Measurements from ENCODE around the gene ACTN1.

The ACTN1 gene

DNA sequence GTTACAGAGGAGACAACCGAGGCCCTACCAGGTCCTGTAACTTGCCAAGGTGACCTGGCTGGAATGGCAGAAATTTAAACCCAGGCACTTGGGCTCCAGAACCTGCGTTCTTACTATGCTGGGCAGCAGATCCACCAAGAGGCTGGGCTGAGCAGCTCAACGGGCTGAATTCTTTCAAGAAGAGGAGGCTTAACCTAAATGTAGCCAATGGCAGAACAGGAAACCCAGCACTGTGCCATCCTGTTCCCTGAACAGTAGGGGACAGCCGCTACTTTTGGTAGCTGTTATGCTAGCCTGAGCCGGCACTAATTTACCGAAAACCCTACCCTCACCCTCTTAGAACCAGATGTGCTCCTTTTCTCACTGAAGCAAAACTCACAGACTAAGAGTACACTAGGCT, 86.1 kb downstream of the ACTN1 start:
- Mint-ChIP-seq H3K27me3 (no peaks in the 10 kb centered on the region), H3K36me3 (peaks cover 11% of the 10 kb centered on the region), H3K27ac (no peak overlapping the region), H3K4me3 (no peak overlapping the region), H3K4me1 (peaks cover 5% of the 10 kb centered on the region), H3K9me3 (no peaks in the 10 kb centered on the region)

DNA sequence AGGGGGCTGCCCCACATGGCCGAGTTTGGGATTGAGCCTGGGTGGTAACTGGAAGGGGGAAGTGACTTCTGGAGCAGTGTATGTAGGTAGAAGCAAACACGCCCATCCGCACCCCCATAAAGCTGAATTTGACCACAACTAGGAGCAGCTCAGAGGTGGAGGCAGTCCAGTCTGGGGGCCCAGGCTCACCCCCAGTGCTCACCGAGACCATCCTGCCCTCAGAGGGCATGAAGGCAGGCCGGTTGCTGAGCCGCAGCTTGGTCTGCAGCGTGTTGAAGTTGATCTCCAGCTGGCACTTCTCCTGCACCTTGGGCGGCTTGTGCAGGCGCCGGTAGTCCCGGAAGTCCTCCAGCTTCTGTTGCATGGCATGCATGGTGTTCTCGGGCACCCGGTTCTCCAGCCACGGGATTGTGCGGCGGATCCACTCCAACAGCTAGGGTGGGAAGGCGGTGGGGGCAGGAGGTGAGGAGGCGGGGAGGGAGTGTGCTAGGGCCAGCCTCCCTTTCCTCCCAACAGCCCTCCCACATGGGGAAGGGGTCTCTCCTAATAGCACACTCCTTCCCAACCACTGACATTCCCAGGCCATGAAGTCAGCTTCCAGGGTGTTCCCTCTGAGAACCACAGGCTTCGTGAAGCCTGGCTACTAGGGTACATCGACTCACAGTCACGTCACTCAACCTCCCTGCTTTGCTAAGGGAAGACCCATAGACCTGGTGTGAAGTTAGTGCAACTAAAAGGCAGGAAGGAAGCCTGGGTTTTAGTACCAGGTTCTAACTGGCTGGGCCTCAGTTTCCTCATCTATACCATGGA, 87.0 kb downstream of the ACTN1 start:
- Mint-ChIP-seq H3K4me3 (no peak overlapping the region), H3K27me3 (no peaks in the 10 kb centered on the region), H3K4me1 (peaks cover 5% of the 10 kb centered on the region), H3K36me3 (peaks cover 12% of the 10 kb centered on the region), H3K27ac (no peak overlapping the region), H3K9me3 (no peaks in the 10 kb centered on the region)

DNA sequence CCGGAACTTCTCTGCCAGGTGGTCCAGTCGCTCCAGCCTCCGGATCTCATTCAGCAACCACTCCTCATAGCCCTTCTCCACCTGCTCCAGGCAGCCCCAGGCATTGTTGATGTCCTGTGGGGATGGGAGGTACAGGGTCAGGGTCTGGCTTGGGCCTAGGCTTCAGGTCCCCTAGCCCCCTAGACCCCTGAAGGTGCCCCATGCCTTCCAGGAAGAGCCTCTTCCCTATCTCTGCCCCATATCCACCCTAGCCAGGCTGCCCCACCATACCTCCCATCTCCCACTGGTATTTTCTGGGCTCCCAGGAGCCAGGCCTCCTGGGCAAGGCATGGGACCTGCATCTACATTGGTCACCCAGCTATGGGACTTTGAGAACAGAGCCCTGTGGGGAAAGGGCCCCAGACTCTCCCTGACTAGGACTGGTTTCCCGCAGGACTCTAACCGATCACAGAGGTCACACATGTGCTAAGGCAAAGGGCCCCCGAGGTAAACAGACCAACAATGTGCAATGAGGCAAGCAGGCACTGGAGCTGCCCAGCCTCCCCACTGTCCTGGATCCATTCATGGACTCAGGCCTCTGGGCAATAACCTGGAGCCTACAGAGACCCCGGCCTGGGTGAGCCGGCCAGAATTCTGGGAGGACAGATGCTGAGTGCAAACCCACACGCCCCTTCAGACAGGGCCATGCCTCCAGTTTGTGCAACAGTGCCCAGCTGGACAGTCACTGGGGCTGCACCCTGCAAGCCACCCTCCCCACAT, 88.8 kb downstream of the ACTN1 start:
- Mint-ChIP-seq H3K27me3 (no peaks in the 10 kb centered on the region), H3K27ac (no peak overlapping the region), H3K4me3 (no peak overlapping the region), H3K36me3 (peaks cover 13% of the 10 kb centered on the region), H3K4me1 (peaks cover 5% of the 10 kb centered on the region), H3K9me3 (no peaks in the 10 kb centered on the region)

DNA sequence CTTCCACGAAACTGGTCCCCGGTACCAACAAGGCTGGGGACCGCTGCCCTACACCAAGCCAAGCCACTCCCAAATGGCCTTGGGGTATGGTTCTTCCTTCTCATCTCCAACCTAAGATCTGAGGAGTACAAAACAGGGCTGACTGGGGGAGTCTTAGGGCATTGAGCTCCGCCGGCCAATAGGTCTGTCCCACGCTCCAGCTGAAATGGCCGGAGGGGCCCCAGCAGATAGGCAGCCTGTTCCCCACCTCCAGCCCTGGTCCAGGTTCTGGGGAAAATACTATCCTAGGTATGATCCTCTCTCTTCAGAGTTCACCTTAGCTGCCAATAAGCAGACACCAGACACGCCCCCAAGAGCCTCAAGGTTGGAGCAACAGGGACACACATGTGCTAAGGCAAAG, 90.2 kb downstream of the ACTN1 start:
- H3K4me3 Mint-ChIP-seq, result no peak overlapping the region
- no peaks in the 10 kb centered on the region for H3K4me1 Mint-ChIP-seq
- no peaks in the 10 kb centered on the region for H3K9me3 Mint-ChIP-seq
- H3K27ac Mint-ChIP-seq, result peak overlapping the region; percentile 51
- peaks cover 16% of the 10 kb centered on the region for H3K36me3 Mint-ChIP-seq
- no peaks in the 10 kb centered on the region for H3K27me3 Mint-ChIP-seq

DNA sequence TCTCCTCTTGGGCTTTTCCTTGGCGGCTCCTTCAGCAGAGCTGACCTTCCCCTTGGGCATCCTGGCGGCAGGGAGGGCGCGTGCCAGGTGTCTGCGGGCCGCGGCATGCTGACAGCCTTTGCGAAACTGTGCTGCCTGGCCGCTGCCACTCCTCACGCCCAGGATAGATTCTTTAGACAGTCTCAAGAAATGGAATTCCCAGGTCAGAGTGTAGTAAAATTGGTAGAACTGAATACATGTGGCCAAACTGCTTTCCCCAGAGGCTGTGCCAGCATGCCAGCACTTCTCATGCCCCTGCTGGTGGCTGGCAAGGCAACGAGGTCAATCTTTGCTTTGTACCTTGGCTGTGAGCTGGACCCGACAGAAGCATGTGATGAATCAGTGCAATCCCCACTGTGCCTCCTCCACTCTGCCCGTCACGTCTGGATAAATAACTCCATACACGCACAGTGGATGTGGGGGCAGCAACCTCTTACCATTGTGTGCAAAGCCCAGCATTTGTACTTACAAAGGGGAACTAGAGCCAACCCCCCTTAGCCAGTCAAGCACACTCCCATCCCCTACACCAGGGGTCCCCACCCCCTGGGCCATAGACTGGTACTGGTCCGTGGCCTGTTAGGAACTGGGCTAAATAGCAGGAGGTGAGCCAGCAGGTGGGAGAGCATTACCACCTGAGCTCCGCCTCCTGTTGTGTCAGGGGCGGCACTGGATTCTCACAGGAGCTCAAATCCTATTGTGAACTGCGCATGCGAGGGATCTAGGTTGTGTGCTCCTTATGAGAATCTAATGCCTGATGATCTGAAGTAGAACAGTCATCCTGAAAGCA, 90.9 kb downstream of the ACTN1 start:
- Mint-ChIP-seq H3K4me3 (no peak overlapping the region), H3K27ac (peak overlapping the region; percentile 46), H3K4me1 (no peaks in the 10 kb centered on the region), H3K9me3 (no peaks in the 10 kb centered on the region), H3K36me3 (peaks cover 16% of the 10 kb centered on the region), H3K27me3 (no peaks in the 10 kb centered on the region)

DNA sequence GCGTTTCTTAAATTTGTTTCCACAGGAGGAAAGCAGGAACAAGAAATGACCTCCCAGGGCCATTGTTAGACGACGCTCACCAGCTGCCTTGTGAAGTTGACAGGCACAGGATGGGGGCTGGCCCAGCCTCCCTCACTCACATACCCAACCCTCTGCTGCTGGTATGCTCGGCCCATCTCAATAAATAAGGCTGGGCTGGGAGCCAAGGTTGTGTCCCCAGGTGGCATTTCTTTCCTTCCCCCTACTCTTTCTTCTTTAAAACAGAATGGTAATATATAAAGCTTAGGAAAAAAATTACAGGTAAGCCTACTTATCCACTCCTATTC, 93.0 kb downstream of the ACTN1 start:
- no peaks in the 10 kb centered on the region for H3K4me1 Mint-ChIP-seq
- H3K4me3 Mint-ChIP-seq, result no peak overlapping the region

DNA sequence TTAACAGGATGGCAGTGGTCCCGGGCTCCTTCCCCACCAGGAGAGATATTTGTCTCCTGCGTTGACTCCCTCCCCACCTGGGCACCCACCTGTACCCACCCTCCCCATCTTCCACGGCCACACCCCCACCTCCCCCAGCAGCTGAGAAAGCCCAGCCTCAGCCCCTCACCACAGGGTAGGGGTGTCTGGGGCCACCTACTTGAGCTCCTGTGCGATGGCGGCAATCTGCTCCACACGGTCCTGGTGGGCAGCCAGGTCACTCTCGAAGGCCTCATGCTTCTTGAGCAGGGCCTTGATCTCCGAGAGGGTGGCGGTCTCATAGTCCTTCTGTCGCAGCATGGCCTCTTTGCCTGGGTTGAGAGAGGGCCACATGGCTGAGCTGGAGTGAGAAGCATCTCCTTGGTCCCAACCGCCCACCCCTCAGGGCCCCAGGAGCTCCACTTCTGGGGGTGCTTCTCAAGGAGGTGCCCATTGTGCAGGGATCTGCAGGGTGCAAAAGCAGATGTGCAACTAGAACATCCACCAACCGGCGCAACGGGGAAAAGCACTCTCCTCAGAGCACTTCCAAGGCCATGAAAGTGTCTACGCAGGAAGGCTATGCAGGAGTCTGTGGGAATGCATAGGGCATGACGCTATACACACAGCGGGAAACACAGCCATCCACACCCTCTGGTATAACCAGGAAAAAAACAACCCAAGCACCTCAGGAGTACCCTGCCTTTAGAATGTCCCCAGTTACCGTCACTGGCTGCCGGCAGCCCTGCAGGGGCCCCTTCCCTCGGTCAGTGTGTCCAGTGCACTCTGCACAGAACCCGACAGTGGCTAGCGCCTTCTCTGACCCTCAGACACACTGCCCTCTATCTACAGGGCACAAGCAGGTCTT, 93.6 kb downstream of the ACTN1 start:
- Mint-ChIP-seq H3K9me3 (no peaks in the 10 kb centered on the region), H3K36me3 (peaks cover 18% of the 10 kb centered on the region), H3K4me3 (no peak overlapping the region), H3K27me3 (no peaks in the 10 kb centered on the region), H3K4me1 (no peaks in the 10 kb centered on the region), H3K27ac (no peak overlapping the region)

More for the DNA sequence above, 93.0 kb downstream of the ACTN1 start:
- Mint-ChIP-seq H3K27me3 (no peaks in the 10 kb centered on the region), H3K27ac (no peak overlapping the region), H3K36me3 (peaks cover 19% of the 10 kb centered on the region), H3K9me3 (no peaks in the 10 kb centered on the region)

DNA sequence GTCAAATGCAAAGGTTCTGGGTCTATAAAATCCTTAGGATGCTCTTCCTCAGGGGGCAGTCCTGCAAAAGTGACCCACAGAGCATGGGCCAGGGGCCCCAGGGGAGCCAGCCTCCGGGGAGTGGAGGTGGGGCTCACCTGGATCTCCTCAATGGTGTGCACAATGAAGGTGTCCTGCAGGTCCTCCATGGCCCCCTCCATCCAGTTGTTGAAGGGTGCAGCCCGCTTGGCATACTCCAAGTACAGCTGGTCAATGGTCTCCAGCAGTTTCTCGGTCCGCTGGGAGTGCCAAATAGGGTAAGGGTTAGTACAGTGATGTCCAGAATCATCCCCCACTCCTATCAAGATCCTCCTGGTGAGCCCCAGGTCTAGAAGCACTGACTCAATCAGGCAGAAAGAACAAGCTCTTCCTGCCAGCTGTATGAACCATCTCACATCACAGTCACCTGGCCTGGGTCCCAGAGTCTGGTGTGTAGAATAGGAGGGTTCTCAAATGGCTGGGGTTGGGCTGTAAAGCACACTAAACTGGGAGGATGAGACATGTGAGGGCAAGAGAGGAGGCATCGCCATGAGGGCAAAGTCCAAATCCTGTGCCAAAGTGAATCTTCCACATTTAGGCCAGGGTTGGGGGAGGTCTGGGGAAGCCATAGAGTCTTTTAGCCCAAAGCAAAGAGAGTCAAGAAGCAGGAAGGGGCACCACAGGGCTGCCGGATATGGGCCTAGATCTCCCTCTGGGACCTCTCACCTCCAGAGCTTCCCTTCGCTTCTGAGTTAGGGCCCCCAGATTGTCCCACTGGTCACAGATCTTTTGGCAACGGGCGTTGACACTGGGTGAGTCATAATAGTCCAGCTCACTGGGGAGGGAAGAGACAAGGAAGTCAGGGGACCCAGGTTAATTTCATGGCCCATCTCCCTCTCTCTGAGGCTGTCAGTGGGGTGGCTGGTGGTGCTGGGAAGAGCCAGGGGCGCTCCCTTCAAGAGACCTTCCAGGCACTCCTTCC, 94.8 kb downstream of the ACTN1 start:
- H3K9me3 Mint-ChIP-seq, result no peaks in the 10 kb centered on the region
- H3K27me3 Mint-ChIP-seq, result no peaks in the 10 kb centered on the region
- no peak overlapping the region for H3K27ac Mint-ChIP-seq
- H3K36me3 Mint-ChIP-seq, result peaks cover 15% of the 10 kb centered on the region
- H3K4me1 Mint-ChIP-seq, result no peaks in the 10 kb centered on the region
- no peak overlapping the region for H3K4me3 Mint-ChIP-seq

DNA sequence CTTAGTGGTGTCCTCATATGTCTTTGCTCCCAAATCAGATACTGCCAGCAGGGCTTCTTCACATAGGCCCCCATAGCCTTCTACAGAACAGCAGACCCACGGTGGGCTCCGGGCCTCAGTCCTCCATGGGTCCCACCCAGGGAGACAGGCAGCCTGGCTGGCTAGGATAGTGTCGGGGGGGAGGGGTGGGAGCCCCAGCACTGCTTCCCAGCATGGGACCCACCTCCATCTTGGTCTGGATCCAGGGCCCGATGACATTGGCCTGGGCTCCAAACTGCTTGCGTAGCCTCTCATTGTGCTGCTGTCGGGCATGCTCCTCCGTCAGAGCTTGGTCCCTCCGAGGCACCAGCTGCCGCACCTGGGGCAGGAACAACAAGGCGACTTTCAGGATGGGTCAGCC, 96.9 kb downstream of the ACTN1 start:
- no peak overlapping the region for H3K27ac Mint-ChIP-seq

DNA sequence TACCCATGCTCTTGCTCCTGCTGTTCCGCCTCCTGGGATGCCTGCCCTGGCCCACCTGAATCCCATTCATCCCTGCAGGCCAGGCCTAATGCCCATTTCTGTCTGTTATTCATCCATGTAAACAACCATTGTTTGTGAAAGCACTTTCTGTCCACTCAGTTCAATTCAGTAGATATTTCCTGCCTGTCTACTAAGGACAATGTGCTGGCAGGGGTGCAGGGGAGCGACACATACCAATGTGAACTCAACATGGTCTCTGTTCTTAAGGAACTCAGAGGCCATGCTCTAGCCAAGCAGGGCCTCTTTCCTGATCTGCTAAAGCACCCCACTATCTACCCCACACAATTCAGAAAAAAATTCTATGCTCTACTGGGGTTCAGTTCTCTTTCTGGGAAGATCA, 97.7 kb downstream of the ACTN1 start:
- Mint-ChIP-seq H3K4me3 (no peak overlapping the region), H3K36me3 (peaks cover 17% of the 10 kb centered on the region), H3K27ac (peak overlapping the region; percentile 68), H3K4me1 (no peaks in the 10 kb centered on the region), H3K27me3 (no peaks in the 10 kb centered on the region), H3K9me3 (no peaks in the 10 kb centered on the region)

More for the DNA sequence above, 96.9 kb downstream of the ACTN1 start:
- Mint-ChIP-seq H3K27me3 (no peaks in the 10 kb centered on the region), H3K36me3 (peaks cover 16% of the 10 kb centered on the region), H3K4me1 (no peaks in the 10 kb centered on the region), H3K4me3 (no peak overlapping the region), H3K9me3 (no peaks in the 10 kb centered on the region)

DNA sequence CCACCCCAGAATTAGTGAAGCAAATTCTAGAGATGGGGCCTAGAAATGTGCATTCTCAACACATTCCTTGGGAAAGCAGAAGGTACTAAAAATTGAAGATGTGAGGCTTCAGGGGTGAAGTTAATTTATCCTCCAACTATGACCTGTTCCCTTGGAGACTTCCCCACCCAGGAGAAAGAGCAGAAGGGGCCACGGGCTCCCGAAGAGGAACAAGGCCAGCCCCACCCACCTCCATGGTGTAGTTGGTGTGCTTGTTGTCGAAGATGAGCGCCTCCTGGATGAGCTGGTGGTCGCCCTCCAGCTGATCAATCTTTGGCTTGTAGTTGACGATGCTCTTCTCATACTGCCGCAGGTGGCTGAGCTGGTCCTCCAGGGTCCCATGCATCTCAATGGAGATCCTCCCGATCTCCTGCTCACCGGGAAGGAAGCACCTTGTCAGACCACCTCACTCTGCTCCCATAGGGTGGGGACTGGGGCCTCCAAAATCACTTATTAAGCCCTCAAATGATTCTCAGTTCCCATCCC, 98.5 kb downstream of the ACTN1 start:
- H3K4me1 Mint-ChIP-seq, result no peaks in the 10 kb centered on the region
- no peak overlapping the region for H3K4me3 Mint-ChIP-seq
- peaks cover 17% of the 10 kb centered on the region for H3K36me3 Mint-ChIP-seq
- H3K27ac Mint-ChIP-seq, result peak overlapping the region; percentile 55
- no peaks in the 10 kb centered on the region for H3K9me3 Mint-ChIP-seq
- no peaks in the 10 kb centered on the region for H3K27me3 Mint-ChIP-seq

DNA sequence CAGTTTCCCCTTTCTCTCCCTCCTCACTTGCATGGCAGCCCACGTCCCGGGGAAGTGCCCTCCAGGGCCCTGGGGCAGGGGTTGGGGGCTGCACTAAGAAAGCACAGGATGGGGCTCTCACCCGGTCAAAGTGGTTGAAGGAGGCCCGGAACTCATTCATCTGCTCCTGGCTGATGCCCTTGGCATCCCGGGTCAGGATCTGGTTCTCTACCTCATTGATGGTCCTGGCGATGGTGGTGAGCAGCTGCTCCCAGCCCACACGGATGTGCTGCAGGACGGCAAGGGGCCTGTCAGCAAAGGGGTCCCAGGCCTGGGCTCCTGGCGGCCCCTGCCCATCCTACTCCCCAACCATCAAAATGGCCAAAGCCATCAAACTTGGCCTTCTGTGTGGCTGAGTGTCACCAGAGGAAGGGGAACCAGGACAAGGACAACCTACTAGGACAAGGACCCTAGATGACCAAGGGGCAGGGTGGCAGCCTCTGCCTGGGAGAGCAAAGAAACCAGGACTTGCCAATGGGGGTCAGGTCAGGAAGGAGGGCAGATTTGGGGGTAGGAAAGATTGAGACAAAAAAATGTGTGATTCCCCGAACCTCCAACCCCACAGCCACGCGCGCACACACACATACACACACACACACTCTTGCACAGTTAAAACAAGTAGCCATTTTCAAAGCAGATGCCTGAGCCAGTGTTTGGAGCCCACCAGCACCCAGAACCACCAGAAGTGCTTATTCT, 99.1 kb downstream of the ACTN1 start:
- no peaks in the 10 kb centered on the region for H3K27me3 Mint-ChIP-seq
- peak overlapping the region; percentile 55 for H3K27ac Mint-ChIP-seq
- no peaks in the 10 kb centered on the region for H3K4me1 Mint-ChIP-seq
- no peaks in the 10 kb centered on the region for H3K9me3 Mint-ChIP-seq
- peaks cover 20% of the 10 kb centered on the region for H3K36me3 Mint-ChIP-seq
- no peak overlapping the region for H3K4me3 Mint-ChIP-seq

DNA sequence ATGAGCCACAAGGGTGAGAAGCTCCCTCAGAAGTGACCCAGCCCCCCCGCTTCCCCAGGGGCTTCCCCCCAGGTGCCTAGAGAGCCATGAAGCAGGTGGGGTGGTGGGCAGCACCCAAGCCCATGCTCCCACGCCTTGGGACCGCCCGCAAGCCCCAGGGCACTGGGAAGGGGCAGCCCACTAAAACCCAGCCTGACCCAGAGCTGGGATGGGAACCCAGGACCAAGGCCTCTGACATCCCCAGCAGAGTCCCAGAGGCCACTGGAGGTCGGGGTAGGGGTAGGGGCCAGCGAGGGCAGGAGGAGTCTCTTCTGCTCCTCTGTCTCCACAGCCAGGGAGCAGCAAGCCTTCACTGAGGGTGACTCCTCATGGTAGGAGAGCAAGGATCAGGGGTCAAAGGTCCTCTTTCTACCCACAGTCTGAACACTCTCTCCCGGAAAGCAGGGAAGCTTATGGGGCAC, 99.8 kb downstream of the ACTN1 start:
- Mint-ChIP-seq H3K4me3 (no peak overlapping the region), H3K4me1 (no peaks in the 10 kb centered on the region), H3K36me3 (peaks cover 19% of the 10 kb centered on the region), H3K27me3 (no peaks in the 10 kb centered on the region), H3K9me3 (no peaks in the 10 kb centered on the region), H3K27ac (no peak overlapping the region)
